WTC11 (cell line): Measurements from ENCODE around the gene GSTM2. TPM values are rescaled to one million over a fixed set of nuclear protein-coding genes. Genes with fewer than 3 reads are reported as not detected.

ENCODE experiments used
- ATAC-seq: fragments of 200-7000 bp; cut with Tn5 transposase; 2 replicates; pipeline ENCODE4 v1.10.0; 2021; ENCODE audit warnings: mild to moderate bottlenecking, moderate library complexity
- CTCF ChIA-PET: fragments of 300-600 bp; sonication (Branson Sonifier 250); formaldehyde crosslinking; loops from one replicate; lab custom pipeline; 2021; ENCODE audit warnings: antibody characterized with exemption; lab: Charles Lee
- POLR2A ChIA-PET: fragments of 350-600 bp; sonication (Branson Sonifier 250); formaldehyde crosslinking; loops from one replicate; lab custom pipeline; 2021; ENCODE audit warnings: antibody characterized with exemption; lab: Charles Lee
- DNase-seq: peaks from one replicate; pipeline ENCODE4 v3.0.0; 2021; ENCODE audit warnings: low spot score
- H3K27ac Mint-ChIP-seq: 2 replicates; pipeline ENCODE4 v1.8.0; 2021; ENCODE audit warnings: mixed read lengths
- H3K27me3 Mint-ChIP-seq: 2 replicates; pipeline ENCODE4 v1.8.0; 2021; ENCODE audit warnings: low read depth, mild to moderate bottlenecking, moderate library complexity, mixed read lengths
- H3K36me3 Mint-ChIP-seq: 2 replicates; pipeline ENCODE4 v1.8.0; 2021; ENCODE audit warnings: mixed read lengths
- H3K4me1 Mint-ChIP-seq: 2 replicates; pipeline ENCODE4 v1.8.0; 2022; ENCODE audit warnings: mixed read lengths
- H3K4me3 Mint-ChIP-seq: 2 replicates; pipeline ENCODE4 v1.8.0; 2021; ENCODE audit warnings: mild to moderate bottlenecking, moderate library complexity, mixed read lengths
- H3K9me3 Mint-ChIP-seq: 2 replicates; pipeline ENCODE4 v1.8.0; 2021; ENCODE audit warnings: mixed read lengths
- ETV6 ChIP-seq: sonication (generic); formaldehyde crosslinking; IDR thresholded peaks from 2 replicates; pipeline ENCODE4 v1.8.1; 2022; ENCODE audit warnings: mild to moderate bottlenecking, missing genetic modification reagents
- FOXK1 ChIP-seq: sonication (generic); formaldehyde crosslinking; IDR thresholded peaks from 2 replicates; pipeline ENCODE4 v1.8.0; 2022; ENCODE audit warnings: mild to moderate bottlenecking, moderate library complexity, missing genetic modification reagents
- FOXP1 ChIP-seq: sonication (generic); formaldehyde crosslinking; IDR thresholded peaks from 2 replicates; pipeline ENCODE4 v1.8.0; 2022; ENCODE audit warnings: missing genetic modification reagents, mild to moderate bottlenecking, moderate library complexity, borderline replicate concordance
- MYBL2 ChIP-seq: sonication (generic); formaldehyde crosslinking; IDR thresholded peaks from 2 replicates; pipeline ENCODE4 v1.8.1; 2023; ENCODE audit warnings: mild to moderate bottlenecking, moderate library complexity, missing genetic modification reagents
- NFATC4 ChIP-seq: fragments of 250-450 bp; sonication (Bioruptor Pico); IDR thresholded peaks from 2 replicates; pipeline ENCODE4 v1.9.0; 2021; ENCODE audit warnings: mild to moderate bottlenecking
- NR3C1 ChIP-seq: sonication (generic); formaldehyde crosslinking; conservative IDR thresholded peaks from 2 replicates; pipeline ENCODE4 v1.8.1; 2023; ENCODE audit warnings: low read depth, mild to moderate bottlenecking, missing genetic modification reagents
- SMAD3 ChIP-seq: sonication (generic); formaldehyde crosslinking; IDR thresholded peaks from 2 replicates; pipeline ENCODE4 v1.8.0; 2022; ENCODE audit warnings: missing genetic modification reagents, mild to moderate bottlenecking, borderline replicate concordance
- SP1 ChIP-seq: sonication (generic); formaldehyde crosslinking; conservative IDR thresholded peaks from 2 replicates; pipeline ENCODE4 v1.8.1; 2022; ENCODE audit warnings: missing genetic modification reagents
- TEAD1 ChIP-seq: sonication (generic); formaldehyde crosslinking; IDR thresholded peaks from 2 replicates; pipeline ENCODE4 v1.8.0; 2022; ENCODE audit warnings: mild to moderate bottlenecking, missing genetic modification reagents
- ZNF121 ChIP-seq: sonication (generic); formaldehyde crosslinking; IDR thresholded peaks from 2 replicates; pipeline ENCODE4 v1.8.0; 2023; ENCODE audit warnings: missing genetic modification reagents
- total RNA-seq: library from RNA; stranded (reverse); gene quantifications from 3 replicates; pipeline ENCODE4 v1.2.3, GENCODE V29; 2021
- TF ChIP-seq, protein P1 (sequence below): fragments of 250-450 bp; sonication (Bioruptor Pico); IDR thresholded peaks from 2 replicates; pipeline ENCODE4 v2.1.2; 2022; ENCODE audit warnings: mild to moderate bottlenecking, moderate library complexity
- TF ChIP-seq, protein P2 (sequence below): sonication (generic); formaldehyde crosslinking; IDR thresholded peaks from 2 replicates; pipeline ENCODE4 v1.8.0; 2023; ENCODE audit warnings: missing genetic modification reagents, mild to moderate bottlenecking, borderline replicate concordance
- TF ChIP-seq, protein P3 (sequence below): sonication (generic); formaldehyde crosslinking; IDR thresholded peaks from 2 replicates; pipeline ENCODE4 v1.8.1; 2023; ENCODE audit warnings: mild to moderate bottlenecking, moderate library complexity, missing genetic modification reagents
- TF ChIP-seq, protein P4 (sequence below): sonication (generic); formaldehyde crosslinking; IDR thresholded peaks from 2 replicates; pipeline ENCODE4 v1.8.1; 2022; ENCODE audit warnings: mild to moderate bottlenecking, moderate library complexity, missing genetic modification reagents
- TF ChIP-seq, protein P5 (sequence below): sonication (generic); formaldehyde crosslinking; IDR thresholded peaks from 2 replicates; pipeline ENCODE4 v1.8.0; 2022; ENCODE audit warnings: mild to moderate bottlenecking, missing genetic modification reagents
- TF ChIP-seq, protein P6 (sequence below): sonication (generic); formaldehyde crosslinking; IDR thresholded peaks from 2 replicates; pipeline ENCODE4 v1.8.1; 2023; ENCODE audit warnings: mild to moderate bottlenecking, missing genetic modification reagents
- TF ChIP-seq, protein P7 (sequence below): fragments of 200-600 bp; IDR thresholded peaks from 2 replicates; pipeline ENCODE4 v1.8.0; 2022; ENCODE audit warnings: antibody characterized with exemption

Gene GSTM2
- total RNA-seq, 1 experiment from 2014 or later: 12.9 TPM

DNA sequence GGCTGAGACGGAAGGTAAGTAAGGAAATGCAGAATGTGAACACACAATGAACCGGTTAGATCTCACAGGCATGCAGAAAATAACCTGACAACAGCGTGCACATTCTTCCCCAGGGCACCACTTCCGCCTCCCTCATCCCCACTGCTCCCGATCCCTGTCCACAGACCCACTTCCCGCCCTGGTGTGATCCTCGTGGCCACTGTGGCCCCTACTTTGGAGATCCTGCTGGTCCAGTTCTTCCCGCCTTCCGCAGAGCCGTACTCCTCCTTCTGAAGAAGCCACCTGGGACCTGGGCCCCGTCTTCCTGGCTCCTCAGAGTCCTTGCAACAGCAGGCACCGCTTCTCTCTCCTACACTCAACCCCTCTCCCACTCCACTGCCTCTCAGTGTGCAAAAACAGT is 13.3 kb upstream of the GSTM2 start (continued):
- TF ChIP-seq, protein P1, sequence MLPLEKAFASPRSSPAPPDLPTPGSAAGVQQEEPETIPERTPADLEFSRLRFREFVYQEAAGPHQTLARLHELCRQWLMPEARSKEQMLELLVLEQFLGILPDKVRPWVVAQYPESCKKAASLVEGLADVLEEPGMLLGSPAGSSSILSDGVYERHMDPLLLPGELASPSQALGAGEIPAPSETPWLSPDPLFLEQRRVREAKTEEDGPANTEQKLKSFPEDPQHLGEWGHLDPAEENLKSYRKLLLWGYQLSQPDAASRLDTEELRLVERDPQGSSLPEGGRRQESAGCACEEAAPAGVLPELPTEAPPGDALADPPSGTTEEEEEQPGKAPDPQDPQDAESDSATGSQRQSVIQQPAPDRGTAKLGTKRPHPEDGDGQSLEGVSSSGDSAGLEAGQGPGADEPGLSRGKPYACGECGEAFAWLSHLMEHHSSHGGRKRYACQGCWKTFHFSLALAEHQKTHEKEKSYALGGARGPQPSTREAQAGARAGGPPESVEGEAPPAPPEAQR (CRISPR knock-in tag): no peak
- TF ChIP-seq NR3C1 (CRISPR knock-in tag): no peak
- TF ChIP-seq, protein P2, sequence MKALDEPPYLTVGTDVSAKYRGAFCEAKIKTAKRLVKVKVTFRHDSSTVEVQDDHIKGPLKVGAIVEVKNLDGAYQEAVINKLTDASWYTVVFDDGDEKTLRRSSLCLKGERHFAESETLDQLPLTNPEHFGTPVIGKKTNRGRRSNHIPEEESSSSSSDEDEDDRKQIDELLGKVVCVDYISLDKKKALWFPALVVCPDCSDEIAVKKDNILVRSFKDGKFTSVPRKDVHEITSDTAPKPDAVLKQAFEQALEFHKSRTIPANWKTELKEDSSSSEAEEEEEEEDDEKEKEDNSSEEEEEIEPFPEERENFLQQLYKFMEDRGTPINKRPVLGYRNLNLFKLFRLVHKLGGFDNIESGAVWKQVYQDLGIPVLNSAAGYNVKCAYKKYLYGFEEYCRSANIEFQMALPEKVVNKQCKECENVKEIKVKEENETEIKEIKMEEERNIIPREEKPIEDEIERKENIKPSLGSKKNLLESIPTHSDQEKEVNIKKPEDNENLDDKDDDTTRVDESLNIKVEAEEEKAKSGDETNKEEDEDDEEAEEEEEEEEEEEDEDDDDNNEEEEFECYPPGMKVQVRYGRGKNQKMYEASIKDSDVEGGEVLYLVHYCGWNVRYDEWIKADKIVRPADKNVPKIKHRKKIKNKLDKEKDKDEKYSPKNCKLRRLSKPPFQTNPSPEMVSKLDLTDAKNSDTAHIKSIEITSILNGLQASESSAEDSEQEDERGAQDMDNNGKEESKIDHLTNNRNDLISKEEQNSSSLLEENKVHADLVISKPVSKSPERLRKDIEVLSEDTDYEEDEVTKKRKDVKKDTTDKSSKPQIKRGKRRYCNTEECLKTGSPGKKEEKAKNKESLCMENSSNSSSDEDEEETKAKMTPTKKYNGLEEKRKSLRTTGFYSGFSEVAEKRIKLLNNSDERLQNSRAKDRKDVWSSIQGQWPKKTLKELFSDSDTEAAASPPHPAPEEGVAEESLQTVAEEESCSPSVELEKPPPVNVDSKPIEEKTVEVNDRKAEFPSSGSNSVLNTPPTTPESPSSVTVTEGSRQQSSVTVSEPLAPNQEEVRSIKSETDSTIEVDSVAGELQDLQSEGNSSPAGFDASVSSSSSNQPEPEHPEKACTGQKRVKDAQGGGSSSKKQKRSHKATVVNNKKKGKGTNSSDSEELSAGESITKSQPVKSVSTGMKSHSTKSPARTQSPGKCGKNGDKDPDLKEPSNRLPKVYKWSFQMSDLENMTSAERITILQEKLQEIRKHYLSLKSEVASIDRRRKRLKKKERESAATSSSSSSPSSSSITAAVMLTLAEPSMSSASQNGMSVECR: no peak
- TF ChIP-seq, all 79 proteins: peak for 0

DNA sequence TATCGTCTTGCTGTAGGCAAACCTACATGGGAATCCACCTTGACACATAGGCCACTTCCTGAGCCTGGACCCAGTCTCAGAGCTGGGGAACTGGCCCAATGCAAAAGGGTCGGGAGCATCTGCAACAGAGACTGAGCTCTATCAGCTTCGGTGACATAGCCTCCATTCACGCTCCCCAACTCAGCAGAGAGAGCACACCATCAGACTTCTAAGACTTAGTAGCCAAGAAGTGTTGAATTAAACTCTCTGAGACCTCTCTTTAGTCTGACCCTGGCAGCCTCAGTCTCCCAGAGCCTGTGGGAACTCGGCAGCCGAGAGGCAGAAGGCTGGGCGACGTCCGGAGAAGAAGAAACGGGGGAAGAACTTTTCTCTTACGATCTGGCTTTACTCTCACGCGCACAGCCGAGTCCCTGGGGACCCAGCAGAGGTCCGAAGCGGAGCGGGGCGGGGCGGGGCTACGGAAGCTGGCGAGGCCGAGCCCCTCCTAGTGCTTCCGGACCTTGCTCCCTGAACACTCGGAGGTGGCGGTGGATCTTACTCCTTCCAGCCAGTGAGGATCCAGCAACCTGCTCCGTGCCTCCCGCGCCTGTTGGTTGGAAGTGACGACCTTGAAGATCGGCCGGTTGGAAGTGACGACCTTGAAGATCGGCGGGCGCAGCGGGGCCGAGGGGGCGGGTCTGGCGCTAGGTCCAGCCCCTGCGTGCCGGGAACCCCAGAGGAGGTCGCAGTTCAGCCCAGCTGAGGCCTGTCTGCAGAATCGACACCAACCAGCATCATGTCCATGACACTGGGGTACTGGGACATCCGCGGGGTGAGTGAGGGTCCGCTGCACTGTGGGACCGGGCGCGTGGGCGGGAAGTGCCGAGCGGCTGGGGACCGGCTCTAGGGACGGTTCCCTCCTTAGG is 12.0 kb upstream of the GSTM2 start, which contains the start of gene GSTM4:
TSS of gene GSTM4 (plus strand) at position 485 of the 905 bp plus-strand sequence. CDS start at position 776, 291 bp downstream.
- peak; percentile 87 for DNase-seq
- peak within 1 kb of the TSS; percentile 91 for H3K4me3 Mint-ChIP-seq
- ATAC-seq: peak; percentile 97
- H3K9me3 Mint-ChIP-seq: no peaks in the 10 kb centered on the region
- H3K27me3 Mint-ChIP-seq: peaks cover 36% of the 10 kb centered on the region
- ChIA-PET POLR2A (no interaction called here), CTCF (interaction anchor here (0.6 to 4.3 kb wide), 14 partner anchors 12 to 329 kb away, joined by 3 to 45 read pairs (median 4); partner anchors contain the start of gene AHCYL1)
- H3K4me1 Mint-ChIP-seq: peaks cover 12% of the 10 kb centered on the region
- no peaks in the 10 kb centered on the region for H3K36me3 Mint-ChIP-seq
- H3K27ac Mint-ChIP-seq: peak within 1 kb of the TSS; percentile 93
- TF ChIP-seq, protein P3, sequence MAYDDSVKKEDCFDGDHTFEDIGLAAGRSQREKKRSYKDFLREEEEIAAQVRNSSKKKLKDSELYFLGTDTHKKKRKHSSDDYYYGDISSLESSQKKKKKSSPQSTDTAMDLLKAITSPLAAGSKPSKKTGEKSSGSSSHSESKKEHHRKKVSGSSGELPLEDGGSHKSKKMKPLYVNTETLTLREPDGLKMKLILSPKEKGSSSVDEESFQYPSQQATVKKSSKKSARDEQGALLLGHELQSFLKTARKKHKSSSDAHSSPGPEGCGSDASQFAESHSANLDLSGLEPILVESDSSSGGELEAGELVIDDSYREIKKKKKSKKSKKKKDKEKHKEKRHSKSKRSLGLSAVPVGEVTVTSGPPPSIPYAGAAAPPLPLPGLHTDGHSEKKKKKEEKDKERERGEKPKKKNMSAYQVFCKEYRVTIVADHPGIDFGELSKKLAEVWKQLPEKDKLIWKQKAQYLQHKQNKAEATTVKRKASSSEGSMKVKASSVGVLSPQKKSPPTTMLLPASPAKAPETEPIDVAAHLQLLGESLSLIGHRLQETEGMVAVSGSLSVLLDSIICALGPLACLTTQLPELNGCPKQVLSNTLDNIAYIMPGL: 0 out of 2 replicates have a peak, but pooled peaks have one; percentile 36
- TF ChIP-seq, protein P4, sequence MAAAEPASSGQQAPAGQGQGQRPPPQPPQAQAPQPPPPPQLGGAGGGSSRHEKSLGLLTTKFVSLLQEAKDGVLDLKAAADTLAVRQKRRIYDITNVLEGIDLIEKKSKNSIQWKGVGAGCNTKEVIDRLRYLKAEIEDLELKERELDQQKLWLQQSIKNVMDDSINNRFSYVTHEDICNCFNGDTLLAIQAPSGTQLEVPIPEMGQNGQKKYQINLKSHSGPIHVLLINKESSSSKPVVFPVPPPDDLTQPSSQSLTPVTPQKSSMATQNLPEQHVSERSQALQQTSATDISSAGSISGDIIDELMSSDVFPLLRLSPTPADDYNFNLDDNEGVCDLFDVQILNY (CRISPR knock-in tag): no peak
- TF ChIP-seq FOXK1: peak; percentile 25; the same call in 1 of the 2 replicates
- TF ChIP-seq, protein P5, sequence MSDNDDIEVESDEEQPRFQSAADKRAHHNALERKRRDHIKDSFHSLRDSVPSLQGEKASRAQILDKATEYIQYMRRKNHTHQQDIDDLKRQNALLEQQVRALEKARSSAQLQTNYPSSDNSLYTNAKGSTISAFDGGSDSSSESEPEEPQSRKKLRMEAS (CRISPR knock-in tag): peak; percentile 83; the same call in 1 of the 2 replicates
- TF ChIP-seq, protein P6, sequence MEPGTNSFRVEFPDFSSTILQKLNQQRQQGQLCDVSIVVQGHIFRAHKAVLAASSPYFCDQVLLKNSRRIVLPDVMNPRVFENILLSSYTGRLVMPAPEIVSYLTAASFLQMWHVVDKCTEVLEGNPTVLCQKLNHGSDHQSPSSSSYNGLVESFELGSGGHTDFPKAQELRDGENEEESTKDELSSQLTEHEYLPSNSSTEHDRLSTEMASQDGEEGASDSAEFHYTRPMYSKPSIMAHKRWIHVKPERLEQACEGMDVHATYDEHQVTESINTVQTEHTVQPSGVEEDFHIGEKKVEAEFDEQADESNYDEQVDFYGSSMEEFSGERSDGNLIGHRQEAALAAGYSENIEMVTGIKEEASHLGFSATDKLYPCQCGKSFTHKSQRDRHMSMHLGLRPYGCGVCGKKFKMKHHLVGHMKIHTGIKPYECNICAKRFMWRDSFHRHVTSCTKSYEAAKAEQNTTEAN (CRISPR knock-in tag): peak; percentile 80
- TF ChIP-seq NFATC4: no peak
- peak; percentile 72 for TF ChIP-seq SP1 (CRISPR knock-in tag)
- 0 out of 2 replicates have a peak, but pooled peaks have one; percentile 35 for TF ChIP-seq MYBL2
- TF ChIP-seq, protein P7, sequence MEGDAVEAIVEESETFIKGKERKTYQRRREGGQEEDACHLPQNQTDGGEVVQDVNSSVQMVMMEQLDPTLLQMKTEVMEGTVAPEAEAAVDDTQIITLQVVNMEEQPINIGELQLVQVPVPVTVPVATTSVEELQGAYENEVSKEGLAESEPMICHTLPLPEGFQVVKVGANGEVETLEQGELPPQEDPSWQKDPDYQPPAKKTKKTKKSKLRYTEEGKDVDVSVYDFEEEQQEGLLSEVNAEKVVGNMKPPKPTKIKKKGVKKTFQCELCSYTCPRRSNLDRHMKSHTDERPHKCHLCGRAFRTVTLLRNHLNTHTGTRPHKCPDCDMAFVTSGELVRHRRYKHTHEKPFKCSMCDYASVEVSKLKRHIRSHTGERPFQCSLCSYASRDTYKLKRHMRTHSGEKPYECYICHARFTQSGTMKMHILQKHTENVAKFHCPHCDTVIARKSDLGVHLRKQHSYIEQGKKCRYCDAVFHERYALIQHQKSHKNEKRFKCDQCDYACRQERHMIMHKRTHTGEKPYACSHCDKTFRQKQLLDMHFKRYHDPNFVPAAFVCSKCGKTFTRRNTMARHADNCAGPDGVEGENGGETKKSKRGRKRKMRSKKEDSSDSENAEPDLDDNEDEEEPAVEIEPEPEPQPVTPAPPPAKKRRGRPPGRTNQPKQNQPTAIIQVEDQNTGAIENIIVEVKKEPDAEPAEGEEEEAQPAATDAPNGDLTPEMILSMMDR: no peak
- peak; percentile 68 for TF ChIP-seq ETV6 (CRISPR knock-in tag)
- peak; percentile 63; the same call in 1 of the 2 replicates for TF ChIP-seq FOXP1 (CRISPR knock-in tag)
- peak; percentile 99 for TF ChIP-seq ZNF121 (CRISPR knock-in tag)
- peak; percentile 50; the same call in 1 of the 2 replicates for TF ChIP-seq TEAD1 (CRISPR knock-in tag)
- TF ChIP-seq, protein P2: peak; percentile 41; the same call in 1 of the 2 replicates
- no peak for TF ChIP-seq SMAD3
